H1 (cell line): ENCODE data around the gene SEMA6D. TPM values are rescaled to one million over a fixed set of nuclear protein-coding genes. Genes with fewer than 3 reads are reported as not detected.

Experiments used
- CTCF ChIA-PET: fragments of 300-600 bp; sonication (Branson Sonifier 250); formaldehyde crosslinking; loops from one replicate; lab custom pipeline; 2021; ENCODE audit not compliant: partially characterized antibody; lab: Charles Lee
- POLR2A ChIA-PET: fragments of 300-600 bp; sonication (Branson Sonifier 250); formaldehyde crosslinking; loops from one replicate; lab custom pipeline; 2021; ENCODE audit warnings: inconsistent platforms; ENCODE audit not compliant: partially characterized antibody; lab: Charles Lee
- DNase-seq, 2 experiments: peaks; one replicate each; pipeline versions ENCODE4 v3.0.0 to v3.0.0-alpha.2; 2010 to 2022; ENCODE audit warnings: low spot score in 2 of 2, low read depth in 1 of 2, mixed read lengths in 1 of 2
- FAIRE-seq: peaks from 2 replicates; lab custom pipeline; 2011; peaks lifted over from hg19 to GRCh38; lab: Jason Lieb, UNC
- H2AFZ ChIP-seq: 2 replicates; pipeline ENCODE4 v1.8.1; 2012; ENCODE audit warnings: low read length, inconsistent platforms
- H2AK5ac ChIP-seq: 2 replicates; pipeline ENCODE4 v1.6.1; 2013; ENCODE audit warnings: low read depth, low read length
- H2BK120ac ChIP-seq: replicated peaks from 2 replicates; pipeline ENCODE3; 2013; ENCODE audit warnings: low read depth, low read length, inconsistent platforms
- H2BK12ac ChIP-seq: 2 replicates; pipeline ENCODE4 v1.6.1; 2013; ENCODE audit warnings: low read depth, low read length
- H2BK15ac ChIP-seq: 2 replicates; pipeline ENCODE4 v1.6.1; 2013; ENCODE audit warnings: low read length
- H2BK20ac ChIP-seq: 2 replicates; pipeline ENCODE4 v1.6.1; 2013; ENCODE audit warnings: low read length
- H2BK5ac ChIP-seq: 2 replicates; pipeline ENCODE4 v1.6.1; 2013; ENCODE audit warnings: low read depth, low read length
- H3K14ac ChIP-seq: 2 replicates; pipeline ENCODE4 v1.6.1; 2013; ENCODE audit warnings: inconsistent platforms; ENCODE audit not compliant: insufficient read length
- H3K18ac ChIP-seq: 2 replicates; pipeline ENCODE4 v1.6.1; 2013; ENCODE audit warnings: low read length; ENCODE audit errors: extremely low read depth
- H3K23ac ChIP-seq: 2 replicates; pipeline ENCODE4 v1.6.1; 2013; ENCODE audit warnings: inconsistent platforms; ENCODE audit not compliant: insufficient read length
- H3K23me2 ChIP-seq: 2 replicates; pipeline ENCODE4 v1.6.1; 2013; ENCODE audit warnings: low read depth, low read length
- H3K27ac ChIP-seq: 2 replicates; pipeline ENCODE4 v1.6.1; 2011; ENCODE audit warnings: low read depth, low read length, inconsistent platforms
- H3K27me3 ChIP-seq, 4 experiments: replicated peaks in 1 of 4; 1 replicate in 1 of 4; 2 replicates in 3 of 4; pipeline versions ENCODE4 v1.6.1 to v1.8.1; 2011 to 2013; ENCODE audit warnings: low read length in 3 of 4, mild to moderate bottlenecking in 3 of 4, inconsistent platforms in 2 of 4, mixed read lengths in 2 of 4, moderate library complexity in 1 of 4; ENCODE audit not compliant: control insufficient read depth in 3 of 4, insufficient read depth in 3 of 4; ENCODE audit errors: extremely low read depth in 1 of 4
- H3K36me3 ChIP-seq, 4 experiments: 2 replicates each; pipeline versions ENCODE4 v1.6.1 to v1.8.1; 2011 to 2013; ENCODE audit warnings: mild to moderate bottlenecking in 4 of 4, low read length in 3 of 4, moderate library complexity in 2 of 4, control low read depth in 1 of 4, inconsistent platforms in 1 of 4; ENCODE audit not compliant: insufficient read depth in 4 of 4, control insufficient read depth in 2 of 4
- H3K4ac ChIP-seq: replicated peaks from 2 replicates; pipeline ENCODE3; 2013; ENCODE audit warnings: low read length, low read depth, mixed read lengths, inconsistent platforms; ENCODE audit not compliant: insufficient read length
- H3K4me1 ChIP-seq, 4 experiments: replicated peaks in 1 of 4; 1 replicate in 1 of 4; 2 replicates in 3 of 4; pipeline versions ENCODE4 v1.6.1 to v1.8.1; 2011 to 2013; ENCODE audit warnings: low read length in 3 of 4, inconsistent platforms in 2 of 4, mixed read lengths in 1 of 4; ENCODE audit not compliant: insufficient read depth in 4 of 4, control insufficient read depth in 3 of 4
- H3K4me2 ChIP-seq, 2 experiments: 2 replicates each; pipeline versions ENCODE4 v1.6.1 to v1.8.1; 2011 to 2013; ENCODE audit warnings: low read depth in 2 of 2, low read length in 2 of 2, control low read depth in 1 of 2, inconsistent platforms in 1 of 2, mild to moderate bottlenecking in 1 of 2; ENCODE audit not compliant: insufficient read depth in 1 of 2
- H3K4me3 ChIP-seq, 4 experiments: fragments of 200-600, 300-600 bp in 1 of 4; sonication (generic), shearing (Covaris generic), sonication (Bioruptor Twin) in 1 of 4; 2 replicates each; pipeline versions ENCODE4 v1.5.1 to v1.8.1; 2011 to 2016; ENCODE audit warnings: low read length in 4 of 4, low read depth in 3 of 4, control low read depth in 2 of 4, inconsistent platforms in 2 of 4, mild to moderate bottlenecking in 2 of 4, mixed read lengths in 1 of 4, moderate library complexity in 1 of 4; ENCODE audit not compliant: insufficient read depth in 2 of 4; ENCODE audit errors: extremely low read depth in 1 of 4
- H3K56ac ChIP-seq: replicated peaks from 2 replicates; pipeline ENCODE3; 2013; ENCODE audit warnings: low read depth, mild to moderate bottlenecking, mixed read lengths, low read length, inconsistent platforms; ENCODE audit not compliant: insufficient read length
- H3K79me1 ChIP-seq: 2 replicates; pipeline ENCODE4 v1.6.1; 2013; ENCODE audit warnings: low read depth, low read length, control low read depth
- H3K79me2 ChIP-seq, 2 experiments: 2 replicates each; pipeline versions ENCODE4 v1.6.1 to v1.8.1; 2012 to 2013; ENCODE audit warnings: low read length in 2 of 2, mild to moderate bottlenecking in 2 of 2, inconsistent platforms in 1 of 2; ENCODE audit not compliant: insufficient read depth in 2 of 2, control insufficient read depth in 1 of 2
- H3K9ac ChIP-seq, 4 experiments: replicated peaks in 1 of 4; 1 replicate in 1 of 4; 2 replicates in 3 of 4; pipeline versions ENCODE4 v1.6.1 to v1.8.1; 2011 to 2013; ENCODE audit warnings: low read depth in 3 of 4, low read length in 3 of 4, control low read depth in 2 of 4, mild to moderate bottlenecking in 2 of 4, moderate library complexity in 2 of 4, inconsistent platforms in 1 of 4; ENCODE audit errors: extremely low read depth in 1 of 4
- H3K9me3 ChIP-seq, 2 experiments: 2 replicates each; pipeline versions ENCODE4 v1.6.1 to v1.8.1; 2012 to 2013; ENCODE audit warnings: mild to moderate bottlenecking in 2 of 2, moderate library complexity in 2 of 2, control low read depth in 1 of 2, inconsistent platforms in 1 of 2, low read depth in 1 of 2, low read length in 1 of 2, mixed read lengths in 1 of 2; ENCODE audit not compliant: insufficient read depth in 2 of 2
- H4K20me1 ChIP-seq, 2 experiments: replicated peaks in 1 of 2; 2 replicates each; pipeline versions ENCODE3 to v1.8.1; 2011 to 2013; ENCODE audit warnings: inconsistent platforms in 2 of 2, low read length in 2 of 2, mild to moderate bottlenecking in 1 of 2; ENCODE audit not compliant: insufficient read depth in 2 of 2, control insufficient read depth in 1 of 2
- H4K5ac ChIP-seq: 2 replicates; pipeline ENCODE4 v1.6.1; 2013; ENCODE audit warnings: low read length, low read depth, mixed read lengths, inconsistent platforms; ENCODE audit not compliant: insufficient read length
- H4K8ac ChIP-seq: 2 replicates; pipeline ENCODE4 v1.8.0; 2013; ENCODE audit warnings: mild to moderate bottlenecking, moderate library complexity, low read length, inconsistent platforms; ENCODE audit not compliant: insufficient read depth; ENCODE audit errors: extremely low read depth
- H4K91ac ChIP-seq: replicated peaks from 2 replicates; pipeline ENCODE3; 2013; ENCODE audit warnings: low read length, mixed read lengths, inconsistent platforms; ENCODE audit not compliant: insufficient read length
- ASH2L ChIP-seq: fragments of 200-600, 300-600 bp; sonication (generic); IDR thresholded peaks from one replicate; pipeline ENCODE4 v1.7.1; 2017; ENCODE audit warnings: low read length
- CTBP2 ChIP-seq: IDR thresholded peaks from 2 replicates; pipeline ENCODE4 v1.7.0; 2011; ENCODE audit warnings: borderline replicate concordance, mild to moderate bottlenecking, moderate library complexity, mixed read lengths, low read length; ENCODE audit not compliant: insufficient read depth, insufficient read length
- WGBS, 2 experiments: shearing (Covaris generic) in 1 of 2; methylation state at CpG; one replicate each; pipeline versions ENCODE4 v1.1.6 to v1.1.7; 2013 to 2015; ENCODE audit warnings: low lambda C conversion rate in 2 of 2, mixed read lengths in 2 of 2, inconsistent platforms in 1 of 2, low coverage in 1 of 2, missing lambda C conversion rate in 1 of 2; ENCODE audit not compliant: insufficient replicate concordance in 2 of 2, insufficient coverage in 1 of 2, insufficient read length in 1 of 2; ENCODE audit errors: extremely low coverage in 1 of 2, missing lambda C conversion rate in 1 of 2; 5-methylcytosine and 5-hydroxymethylcytosine counted together
- polyA plus RNA-seq, 7 experiments: library from polyadenylated mRNA; depleted of rRNA in 3 of 7; stranded (reverse) in 5 of 7; unstranded in 2 of 7; fragments of >200 nt in 5 of 7; fragments of 200-250 nt in 2 of 7; gene quantifications; 1 replicate in 5 of 7; 2 replicates in 1 of 7; 4 replicates in 1 of 7; pipeline versions ENCODE4 v1.2.1 to v1.2.3, GENCODE V29; 2011 to 2013; ENCODE audit warnings: missing spikeins in 2 of 7, mixed read lengths in 2 of 7
- total RNA-seq: library from RNA; stranded (reverse); fragmentation: NEBNext Ultra II Directional; extraction: Animal tissue kit (Norgen Biotek cat#: 25700); gene quantifications from 2 replicates; pipeline ENCODE4 v1.2.1, GENCODE V29; 2021

SEMA6D gene
- total and polyA plus RNA-seq, 2 of the 8 experiments (the other 6 are each of a cell fraction or from before 2014, with no cell fraction given): 2.2 to 3.8 TPM

GRCh38 chr15:47728886-47729285, 11.6 kb downstream of the SEMA6D start:
- Histone ChIP-seq H3K4ac (no peak overlapping the region), H3K23ac (no peak overlapping the region), H3K18ac (no peak overlapping the region), H3K27ac (no peak overlapping the region), H3K9me3 (no peaks in the 10 kb centered on the region), H2BK12ac (no peak overlapping the region), H3K27me3 (peaks cover 0 to 1% (median 0%) of the 10 kb centered on the region in 4 experiments; a peak in 1 of 7 replicates), H3K4me2 (no peak overlapping the region), H3K4me3 (no peak overlapping the region), H3K14ac (no peak overlapping the region), H2AK5ac (no peak overlapping the region), H3K36me3 (no peaks in the 10 kb centered on the region), H2BK15ac (no peak overlapping the region), H4K8ac (no peak overlapping the region), H3K4me1 (no peaks in the 10 kb centered on the region), H4K91ac (no peak overlapping the region), H3K79me2 (no peaks in the 10 kb centered on the region), H2BK20ac (no peak overlapping the region), H4K5ac (no peak overlapping the region), H3K79me1 (no peaks in the 10 kb centered on the region), H2BK120ac (no peak overlapping the region), H2AFZ (no peak overlapping the region), H2BK5ac (no peak overlapping the region), H3K56ac (no peak overlapping the region), H3K9ac (no peak overlapping the region), H4K20me1 (no peaks in the 10 kb centered on the region), H3K23me2 (no peaks in the 10 kb centered on the region)
- ChIA-PET CTCF (interaction anchor here (2.2 kb wide), 2 partner anchors 12 to 17 kb away, joined by 8 to 9 read pairs; partner anchors contain the start of gene SEMA6D), POLR2A (no interaction called here)
- 96% methylated on average over 6 of the region's 6 CpGs; no CpG with 5 or more reads in 1 of the 2 experiments for WGBS, 2 experiments
- no peak for DNase-seq
- no peak for FAIRE-seq
- TF ChIP-seq ASH2L: no peak
- no peak for TF ChIP-seq CTBP2
